Hematopoietic multipotent progenitor cell treated with erythropoietin and hydrocortisone succinate and interleukin-3 and kit ligand, for 17 days (in vitro differentiated cells): ENCODE measurements around the gene GMFB.
"Not testable (repeated sequence)": the region's sequence is repeated elsewhere in the genome, so short reads cannot be mapped to it uniquely, and the experiment has no call there.

ENCODE experiments used
- DNase-seq: peaks from one replicate; pipeline ENCODE4 v3.0.0-alpha.2; 2015; ENCODE audit warnings: low spot score

Gene GMFB

DNA sequence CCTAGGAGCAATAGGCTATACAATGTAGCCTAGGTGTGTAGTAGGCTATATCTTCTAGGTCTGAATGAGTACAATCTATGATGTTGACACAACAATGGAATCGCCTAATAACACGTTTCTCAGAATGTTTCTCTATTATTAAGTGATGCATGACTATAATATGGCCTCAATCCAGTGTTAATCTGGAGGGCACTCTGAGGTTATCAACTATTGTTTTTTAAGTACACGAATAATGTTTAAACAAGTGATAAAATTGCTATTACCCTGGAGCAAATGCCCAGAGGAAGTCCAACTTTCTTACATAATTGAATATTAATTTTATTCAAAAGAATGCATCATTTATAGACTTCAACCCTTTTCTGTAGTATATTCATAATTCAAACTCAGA, 31.2 kb downstream of the GMFB start:
- DNase-seq = no peak

DNA sequence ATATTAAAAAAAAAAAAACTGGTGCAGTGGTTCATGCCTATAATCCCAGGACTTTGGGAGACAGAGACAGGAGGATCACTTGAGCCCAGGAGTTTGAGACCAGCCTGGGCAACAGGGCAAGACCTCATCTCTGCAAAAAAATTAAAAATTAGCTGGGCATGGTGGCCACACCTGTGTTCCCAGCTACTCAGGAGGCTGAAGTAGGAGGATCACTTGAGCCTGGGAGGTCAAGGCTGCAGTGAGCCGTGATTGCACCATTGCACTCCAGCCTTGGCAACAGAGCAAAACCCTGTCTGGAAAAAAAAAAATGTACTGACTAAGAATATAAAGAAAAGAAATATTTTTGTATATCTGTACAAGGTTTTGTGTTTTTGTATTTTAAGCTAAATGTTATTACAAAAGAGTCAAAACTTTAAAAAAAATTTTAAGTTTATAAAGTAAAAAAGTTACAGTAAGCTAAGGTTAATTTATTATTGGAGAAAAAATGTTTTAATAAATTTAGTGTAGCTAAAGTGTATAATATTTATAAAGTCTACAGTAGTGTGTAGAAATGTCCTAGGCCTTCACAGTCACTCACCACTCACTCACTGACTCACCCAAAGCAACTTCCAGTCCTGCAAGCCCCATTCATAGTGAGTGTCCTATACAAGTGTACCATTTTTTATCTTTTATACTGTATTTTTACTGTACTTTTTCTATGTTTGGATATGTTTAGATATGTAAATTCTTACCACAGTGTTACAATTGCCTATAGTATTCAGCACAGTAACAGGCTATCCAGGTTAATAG, 31.8 kb downstream of the GMFB start:
- not testable (repeated sequence) for DNase-seq

DNA sequence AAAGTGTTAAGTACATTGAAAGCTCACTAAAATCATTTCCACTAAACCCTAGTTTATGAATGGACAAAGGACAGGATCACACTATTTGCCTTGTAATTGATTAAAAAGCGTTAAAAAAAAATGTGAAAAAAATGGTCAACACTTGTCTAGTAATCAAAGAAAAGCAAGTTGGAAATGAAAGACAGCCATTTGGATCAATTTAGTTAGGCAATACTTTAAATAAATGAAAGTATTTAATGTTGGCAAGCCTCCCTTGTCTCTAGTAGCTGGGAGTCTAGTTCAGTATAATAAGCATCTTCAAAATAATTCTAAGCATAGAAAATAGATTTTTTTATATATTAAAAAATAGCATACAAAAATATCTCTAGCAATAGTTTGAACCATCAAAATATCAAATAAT, 33.4 kb downstream of the GMFB start:
- no peak for DNase-seq

DNA sequence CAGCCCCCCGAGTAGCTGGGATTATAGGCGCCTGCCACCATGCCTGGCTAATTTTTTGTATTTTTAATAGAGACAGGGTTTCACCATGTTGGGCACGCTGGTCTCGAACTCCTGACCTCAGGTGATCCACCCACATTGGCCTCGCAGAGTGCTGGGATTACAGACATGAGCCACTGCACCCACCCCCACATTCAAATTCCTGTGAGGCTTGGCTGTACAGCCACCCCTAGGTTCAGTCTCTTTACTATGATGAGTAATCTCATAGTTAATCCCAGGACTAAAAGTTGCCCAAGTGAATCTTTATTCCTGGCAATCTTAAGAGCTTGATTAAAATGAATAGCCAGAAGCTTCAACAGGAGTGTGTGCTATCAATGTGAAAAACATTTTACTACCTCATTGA, 34.8 kb downstream of the GMFB start:
- DNase-seq = not testable (repeated sequence)

DNA sequence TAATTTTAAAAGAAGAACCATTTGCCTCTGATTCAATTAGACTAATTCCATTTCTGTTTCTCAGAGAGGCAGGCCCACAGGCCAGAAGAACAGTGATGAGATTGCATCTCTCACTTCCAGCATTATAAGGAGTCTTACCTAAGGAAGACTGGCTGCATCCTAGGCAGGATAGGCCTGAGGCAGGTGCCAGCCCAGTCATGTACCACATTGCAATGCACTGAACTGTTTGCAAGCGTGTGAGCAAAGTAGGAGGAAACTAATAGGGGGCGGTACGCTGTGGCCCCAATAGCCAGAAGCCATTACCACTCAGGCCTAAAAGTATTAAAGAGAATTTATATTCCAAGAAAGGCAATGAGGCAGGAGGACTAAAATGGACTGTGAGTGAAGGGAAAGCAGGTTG, 35.5 kb downstream of the GMFB start:
- DNase-seq = no peak

DNA sequence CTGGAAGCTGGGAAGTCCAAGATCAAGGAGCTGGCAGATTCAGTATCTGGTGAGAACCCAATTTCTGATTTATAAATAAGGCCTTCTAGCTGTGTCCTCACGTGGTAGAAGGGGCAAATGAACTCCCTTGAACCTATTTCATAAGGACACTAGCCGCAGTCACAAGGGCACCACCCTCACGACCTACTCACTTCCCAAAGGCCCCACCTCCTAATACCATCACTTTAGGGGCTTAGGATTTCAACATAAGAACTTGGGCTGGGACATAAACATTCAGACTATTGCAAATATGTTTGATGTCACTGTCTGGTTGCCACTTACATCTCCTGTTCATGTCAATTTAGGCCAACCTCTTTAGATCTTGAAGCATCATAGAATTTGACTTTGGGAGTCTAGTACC, 36.8 kb downstream of the GMFB start:
- DNase-seq = no peak

DNA sequence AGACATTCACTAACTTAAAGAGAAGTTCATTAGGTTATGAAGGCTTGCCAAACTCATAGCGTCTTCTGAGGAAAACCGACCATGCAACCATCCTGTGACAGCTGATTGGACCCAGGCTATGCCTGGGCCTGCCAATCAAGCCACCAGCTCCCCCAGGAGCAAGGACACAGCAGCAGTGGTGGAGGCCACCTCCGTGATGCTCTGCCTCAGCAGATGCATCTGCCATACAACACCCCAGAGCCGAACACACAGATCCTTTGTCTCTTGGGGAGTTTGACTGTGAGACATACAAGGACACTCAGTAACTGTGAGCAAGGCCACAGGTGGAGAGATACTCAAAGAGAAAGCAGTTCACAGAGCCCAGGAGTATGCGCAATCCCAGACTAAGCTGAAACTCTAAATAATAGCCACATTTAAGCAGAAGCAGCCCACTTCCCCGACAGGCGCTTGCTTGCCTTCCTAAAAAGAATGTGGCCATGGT, 37.6 kb downstream of the GMFB start:
- no peak for DNase-seq

DNA sequence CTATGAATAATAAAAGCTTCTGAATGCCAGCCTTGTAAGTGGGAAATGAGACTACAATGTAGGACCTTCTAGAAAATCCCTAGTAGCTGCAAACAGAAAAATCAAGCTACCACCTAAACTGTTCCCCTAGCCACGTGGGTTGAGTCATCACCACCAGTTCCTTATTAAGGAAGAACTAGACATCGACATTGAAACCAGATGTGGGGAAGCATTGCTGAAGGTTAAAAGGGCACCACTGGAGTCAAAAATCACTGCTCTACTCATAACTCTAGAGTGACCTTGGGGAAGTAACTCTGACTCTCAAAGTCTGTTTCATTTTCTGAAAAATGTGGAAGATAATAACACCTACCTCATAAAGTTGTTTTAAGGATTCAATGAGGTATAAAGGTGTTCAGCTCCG, 38.2 kb downstream of the GMFB start:
- DNase-seq = no peak

DNA sequence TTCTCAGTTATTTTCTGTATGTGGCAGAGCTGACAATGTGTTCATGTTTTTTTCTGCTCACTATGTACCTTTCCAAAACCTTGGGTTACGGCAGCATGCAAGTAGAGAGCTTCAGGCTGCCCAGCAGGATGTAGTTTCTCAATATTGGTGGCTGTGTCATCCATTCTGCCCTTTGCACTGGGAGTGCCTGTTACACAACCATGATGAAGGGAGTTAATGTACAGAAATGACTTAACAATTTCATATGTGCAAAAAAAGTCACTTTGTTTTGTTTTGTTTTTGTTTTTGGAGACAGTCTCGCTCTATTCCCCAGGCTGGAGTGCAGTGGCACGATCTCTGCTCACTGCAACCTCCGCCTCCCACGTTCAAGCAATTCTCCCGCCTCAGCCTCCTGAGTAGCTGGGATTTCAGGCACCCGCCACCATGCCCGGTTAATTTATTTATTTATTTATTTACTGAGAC, 41.5 kb downstream of the GMFB start:
- no peak for DNase-seq

DNA sequence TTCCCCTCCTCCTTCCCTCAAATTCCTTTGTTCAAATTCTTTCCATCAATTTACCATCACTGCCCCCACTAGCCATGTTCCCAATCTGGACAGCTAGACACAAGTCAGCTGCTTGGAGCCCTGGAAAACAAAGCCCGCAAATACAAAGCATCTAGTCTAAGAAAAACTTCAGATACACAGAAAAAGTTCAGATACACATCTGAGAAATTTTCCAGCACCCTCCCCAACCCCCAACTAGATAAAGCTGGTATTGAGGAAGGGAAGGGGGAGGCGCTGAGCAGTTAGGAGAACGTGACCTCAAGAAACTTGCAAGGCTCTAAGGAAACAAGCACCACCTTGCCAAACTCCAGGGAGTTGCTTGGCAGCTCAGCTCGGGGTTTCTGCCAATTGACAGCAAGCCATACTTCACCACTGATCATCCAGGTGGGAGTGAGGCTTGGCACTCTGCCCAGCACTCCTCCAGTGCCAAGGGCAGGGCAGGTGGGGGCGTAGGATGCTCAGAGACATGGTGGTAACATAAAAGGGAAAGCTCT, 42.6 kb downstream of the GMFB start:
- DNase-seq = no peak

DNA sequence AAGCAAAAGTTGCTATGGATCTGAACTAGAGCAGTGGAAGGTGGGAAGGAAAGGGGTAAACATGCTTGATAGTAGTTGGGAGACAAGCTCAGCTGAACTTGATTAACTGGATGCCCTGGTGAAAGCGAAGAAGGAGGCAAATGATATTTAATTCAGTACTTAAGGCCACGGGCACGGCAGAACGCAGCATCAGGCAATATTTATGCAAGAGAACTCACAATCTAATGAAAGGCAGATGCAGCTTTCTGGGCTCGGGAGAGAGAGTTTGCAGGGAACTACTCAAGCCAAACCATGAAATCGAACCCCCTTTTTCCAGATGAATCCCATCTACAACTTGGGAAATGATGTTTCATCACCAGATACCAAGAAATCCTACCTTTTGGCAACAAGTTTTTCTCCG, 44.1 kb downstream of the GMFB start:
- DNase-seq = no peak

DNA sequence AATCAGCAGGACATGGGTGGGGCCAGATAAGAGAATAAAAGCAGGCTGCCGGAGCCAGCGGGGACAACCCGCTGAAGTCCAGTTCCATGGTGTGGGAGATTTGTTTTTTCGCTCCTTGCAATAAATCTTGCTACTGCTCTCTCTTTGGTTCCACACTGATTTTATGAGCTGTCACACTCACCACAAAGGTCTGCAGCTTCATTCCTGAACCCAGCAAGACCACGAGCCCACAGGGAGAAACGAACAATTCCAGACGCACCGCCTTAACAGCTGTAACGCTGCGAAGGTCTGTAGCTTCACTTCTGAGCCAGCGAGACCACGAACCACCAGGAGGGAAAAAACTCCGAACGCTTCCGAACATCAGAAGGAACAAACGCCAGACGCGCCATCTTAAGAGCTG, 44.8 kb downstream of the GMFB start:
- no peak for DNase-seq

DNA sequence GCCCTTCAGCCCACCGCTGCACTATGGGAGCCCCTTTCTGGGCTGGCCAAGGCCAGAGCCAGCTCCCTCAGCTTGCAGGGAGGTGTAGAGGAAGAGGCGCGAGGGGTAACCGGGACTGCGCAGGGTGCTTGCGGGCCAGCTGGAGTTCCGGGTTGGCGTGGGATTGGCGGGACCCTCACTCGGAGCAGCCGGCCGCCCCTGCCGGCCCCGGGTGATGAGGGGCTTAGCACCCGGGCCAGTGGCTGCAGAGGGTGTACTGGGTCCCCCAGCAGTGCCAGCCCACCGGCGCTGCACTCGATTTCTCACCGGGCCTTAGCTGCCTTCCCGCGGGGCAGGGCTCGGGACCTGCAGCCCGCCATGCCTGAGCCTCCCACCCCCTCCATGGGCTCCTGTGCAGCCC, 45.8 kb downstream of the GMFB start:
- DNase-seq = not testable (repeated sequence)

DNA sequence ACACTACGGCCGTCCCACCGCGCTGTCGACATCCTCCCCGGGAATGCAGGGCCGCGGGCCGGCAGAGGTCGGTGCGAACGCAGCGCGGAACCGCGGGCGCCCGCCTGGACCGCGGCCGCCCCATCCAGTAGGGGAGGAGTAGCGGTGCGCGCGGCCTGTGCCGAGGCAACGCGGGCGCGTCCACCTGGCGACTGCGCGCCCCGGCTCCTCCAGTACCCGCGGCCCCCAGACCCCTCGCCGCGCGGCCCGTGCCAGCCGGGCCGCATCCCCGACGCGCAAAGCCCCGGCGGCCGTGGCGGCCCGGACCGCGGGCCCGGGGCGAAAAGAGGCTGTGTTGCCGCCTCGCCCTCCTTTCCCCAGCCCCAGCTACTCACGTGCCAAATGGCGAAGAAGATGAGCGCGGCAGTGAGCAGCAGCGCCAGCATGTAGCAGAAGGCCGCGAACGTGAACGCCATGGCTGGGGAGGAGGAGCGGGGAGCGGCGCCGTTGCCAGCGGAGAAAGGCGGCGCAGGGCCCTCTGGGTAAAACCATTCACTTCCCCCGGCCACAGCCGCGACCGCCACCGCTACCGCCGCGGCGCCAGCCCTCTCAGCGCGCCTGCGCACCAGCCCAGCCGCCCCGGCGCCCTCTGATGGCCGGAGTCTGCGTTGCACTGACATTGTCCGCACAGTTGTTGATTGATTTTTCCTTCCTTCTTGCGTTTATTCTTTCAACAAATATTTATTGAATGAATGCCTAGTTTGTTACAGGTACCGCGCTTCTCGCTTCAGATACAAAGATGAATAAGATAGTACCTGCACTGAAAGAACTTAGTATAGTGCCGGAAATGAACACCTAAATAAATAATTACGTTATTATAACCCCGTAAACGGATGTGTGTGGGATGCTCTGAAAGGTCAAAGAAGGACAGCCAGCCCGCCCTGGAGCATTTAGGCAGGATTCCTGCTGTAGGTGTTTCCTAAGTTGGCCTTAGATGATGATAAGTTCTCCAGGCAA, 47.6 kb downstream of the GMFB start, which contains the start of gene CNIH1:
Gene CNIH1 (minus strand): TSS at position 502 of the 996 bp plus-strand sequence. CDS start 47 bp downstream, at position 455.
- peak; percentile 92 for DNase-seq

DNA sequence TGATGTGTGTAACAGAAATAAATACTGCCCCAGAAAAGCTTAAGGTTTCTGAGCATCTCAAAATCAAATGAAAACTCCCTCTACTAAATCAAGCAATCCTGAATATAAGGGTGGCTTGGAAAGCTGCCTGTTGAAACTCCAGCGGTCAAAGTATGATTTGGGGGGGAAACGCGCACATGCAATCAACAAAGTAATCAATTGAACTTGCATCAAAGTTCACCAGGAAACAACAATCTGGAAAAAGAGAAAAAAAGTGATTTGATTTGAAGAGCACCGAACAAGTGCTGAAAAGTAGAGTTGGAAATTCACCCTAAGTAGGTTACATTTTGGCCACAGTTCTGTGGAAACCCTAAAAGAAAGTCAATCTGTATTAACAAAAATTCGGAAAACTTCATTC, 48.3 kb downstream of the GMFB start:
- peak; percentile 14 for DNase-seq

DNA sequence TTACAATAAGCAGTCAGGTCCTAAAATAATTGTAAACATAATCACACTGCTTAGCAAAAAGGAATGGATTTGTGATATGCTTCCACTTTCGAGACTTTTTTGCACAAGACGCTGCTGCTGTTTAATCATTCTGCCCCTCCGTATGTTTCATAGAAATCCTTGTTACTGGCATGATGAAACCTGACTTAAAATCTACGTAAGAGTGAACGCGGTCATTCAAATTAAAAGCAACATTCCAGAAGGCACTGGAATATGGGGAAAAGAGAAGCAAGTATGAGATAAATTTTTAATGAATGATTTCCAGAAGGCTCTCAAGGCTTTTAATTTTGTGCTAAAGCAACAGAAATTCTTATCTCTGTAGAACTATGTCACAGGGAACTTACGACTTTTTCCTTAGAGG, 48.7 kb downstream of the GMFB start:
- no peak for DNase-seq

DNA sequence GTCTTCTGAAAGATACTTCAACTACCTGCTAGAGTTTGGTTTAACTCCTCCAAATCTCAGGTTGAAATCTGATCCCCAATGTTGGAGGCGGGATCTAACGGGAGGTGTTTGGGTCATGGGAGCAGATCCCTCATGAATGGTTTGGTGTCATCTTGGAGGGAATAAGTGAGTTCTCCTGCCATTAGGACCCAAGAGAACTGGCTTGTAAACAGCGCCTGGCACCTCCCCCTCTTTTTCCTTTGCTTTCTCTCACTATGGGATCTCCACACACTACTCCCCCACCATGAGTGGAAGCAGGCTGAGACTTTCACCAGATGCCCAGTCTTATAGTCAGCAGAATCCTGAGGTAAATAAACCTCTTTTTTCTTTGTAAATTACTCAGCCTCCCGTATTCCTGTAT, 50.1 kb downstream of the GMFB start:
- DNase-seq = no peak

DNA sequence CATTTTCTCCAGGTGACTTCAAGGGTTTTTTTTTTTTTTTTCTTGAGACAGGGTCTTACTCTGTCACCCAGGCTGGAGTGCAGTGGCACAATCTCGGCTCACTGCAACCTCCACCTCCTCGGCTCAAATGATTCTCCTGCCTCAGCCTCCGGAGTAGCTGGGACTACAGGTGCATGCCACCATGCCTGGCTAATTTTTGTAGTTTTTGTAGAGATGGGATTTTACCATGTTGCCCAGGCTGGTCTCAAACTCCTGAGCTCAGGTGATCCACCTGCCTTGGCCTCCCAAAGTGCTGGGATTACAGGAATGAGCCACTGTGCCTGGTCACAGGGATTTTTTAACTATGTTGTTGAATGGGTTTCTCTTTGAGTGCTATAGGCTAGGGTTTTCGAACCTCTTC, 50.8 kb downstream of the GMFB start:
- not testable (repeated sequence) for DNase-seq

DNA sequence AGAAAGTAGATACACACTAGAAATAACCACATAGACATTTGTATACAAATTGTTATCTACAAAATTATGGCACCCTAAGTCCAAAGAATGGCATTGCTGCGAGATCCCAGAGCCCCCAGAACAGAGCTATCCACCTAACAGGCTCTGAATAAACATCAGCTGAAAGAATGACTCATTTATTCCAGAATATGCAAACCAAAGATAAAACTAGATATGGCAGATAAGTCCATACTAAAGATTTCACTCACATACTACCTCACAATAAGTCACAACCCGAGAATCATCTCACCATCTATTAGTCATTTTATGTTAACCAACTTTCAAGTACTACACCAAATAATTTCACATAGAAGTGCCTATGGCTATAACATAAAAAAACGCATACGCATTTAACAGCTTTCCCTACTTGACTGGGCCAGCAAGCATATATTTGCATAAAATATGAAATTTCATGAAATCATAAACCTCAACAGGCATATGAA, 53.2 kb downstream of the GMFB start:
- peak; percentile 51 for DNase-seq

DNA sequence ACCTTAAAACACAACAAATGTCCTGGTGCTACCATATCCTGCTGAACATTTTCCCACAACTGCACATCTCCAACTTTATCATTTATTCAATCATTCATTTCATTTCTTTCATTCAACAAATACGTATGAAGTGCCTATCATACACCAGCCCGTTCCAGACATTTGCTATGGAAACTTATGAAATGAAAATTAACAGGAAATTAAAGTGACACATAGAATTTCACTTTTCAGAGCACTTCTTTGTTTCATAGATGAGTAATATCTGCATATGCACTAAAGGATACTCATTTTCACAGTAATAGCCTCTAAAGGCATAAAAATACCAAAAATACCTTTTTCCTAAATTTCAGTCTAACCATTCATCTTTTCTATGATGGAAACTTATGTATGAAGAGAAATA, 60.3 kb downstream of the GMFB start:
- no peak for DNase-seq

DNA sequence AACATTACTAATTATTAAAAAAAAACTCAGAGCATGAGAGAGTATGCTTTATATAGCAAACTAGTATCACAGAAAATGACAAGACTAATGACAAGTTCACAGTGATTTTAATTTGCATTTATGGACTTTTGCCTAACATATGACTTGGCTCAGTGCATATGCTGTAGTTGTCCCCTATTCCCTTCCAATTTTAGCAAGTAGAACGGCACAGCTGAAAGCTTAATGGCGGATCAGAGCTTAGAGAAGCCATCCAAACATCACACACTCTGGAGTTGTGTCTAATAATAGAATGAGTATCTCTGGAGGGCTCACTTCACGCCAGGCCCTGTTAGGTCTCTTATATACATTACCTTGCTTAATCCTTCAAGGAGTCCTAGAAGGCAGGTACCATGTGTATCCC, 60.9 kb downstream of the GMFB start:
- DNase-seq = no peak

DNA sequence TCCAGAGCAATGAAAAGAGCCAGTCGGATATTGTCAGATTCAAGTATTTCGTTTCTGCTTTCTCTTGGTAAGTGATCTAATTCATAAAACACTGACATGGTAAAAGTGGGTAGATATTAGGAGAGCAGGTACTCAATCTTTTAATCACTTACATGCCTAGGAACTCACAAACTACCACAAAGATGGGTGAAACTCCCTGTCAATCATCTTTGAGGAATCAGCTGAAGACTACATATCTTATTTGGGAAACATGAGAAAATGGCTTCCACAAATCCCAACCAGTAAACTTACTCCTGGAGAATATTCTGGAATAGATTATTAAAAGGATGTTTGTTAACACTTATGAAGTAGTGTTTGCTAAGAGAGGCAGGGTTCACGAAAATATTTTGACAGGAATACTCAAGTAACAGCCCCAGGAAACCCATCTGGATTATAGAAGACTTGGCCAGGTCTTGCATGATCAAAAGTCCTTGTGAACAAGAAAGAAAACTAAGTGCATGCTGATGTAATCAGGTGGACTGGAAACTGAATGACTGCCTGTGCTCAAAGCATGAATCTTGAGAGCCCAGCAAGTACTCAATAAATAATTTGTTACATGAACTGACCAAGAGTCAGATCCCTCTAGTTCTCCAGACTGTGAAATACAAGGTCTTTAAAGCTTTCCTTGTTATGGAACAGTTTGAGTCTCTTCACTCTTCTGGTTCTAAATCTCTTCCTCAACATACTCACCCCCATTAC, 63.1 kb downstream of the GMFB start:
- no peak for DNase-seq
